CD14-positive monocyte (primary cell): ENCODE measurements around the gene RAB44. TPM values are rescaled to one million over a fixed set of nuclear protein-coding genes. Genes with fewer than 3 reads are reported as not detected.

Experiments
- DNase-seq, 3 donors: peaks; one replicate each; pipeline ENCODE4 v3.0.0-alpha.2; 2011 to 2022
- H2AFZ ChIP-seq: 2 replicates; pipeline ENCODE4 v1.6.0; 2012; ENCODE audit warnings: mild to moderate bottlenecking, low read depth, low read length, inconsistent platforms; ENCODE audit not compliant: insufficient read depth, poor library complexity, severe bottlenecking
- H3K27ac ChIP-seq, 2 donors: 1 replicate in 1 of 2; 2 replicates in 1 of 2; pipeline ENCODE4 v1.5.1; 2012 to 2013; ENCODE audit warnings: low read length in 2 of 2, control low read depth in 1 of 2, inconsistent platforms in 1 of 2, low read depth in 1 of 2, mild to moderate bottlenecking in 1 of 2
- H3K27me3 ChIP-seq, 2 donors: one replicate each; pipeline versions ENCODE4 v1.6.0 to v1.6.1; 2011 to 2013; ENCODE audit warnings: low read length in 2 of 2; ENCODE audit not compliant: control insufficient read depth in 2 of 2, insufficient read depth in 2 of 2
- H3K36me3 ChIP-seq, 2 donors: replicated peaks in 1 of 2; 1 replicate in 1 of 2; 2 replicates in 1 of 2; pipeline versions ENCODE4 v1.5.1 to v1.6.1; 2012 to 2013; ENCODE audit warnings: low read length in 2 of 2, control low read depth in 1 of 2, inconsistent platforms in 1 of 2, mild to moderate bottlenecking in 1 of 2; ENCODE audit not compliant: insufficient read depth in 2 of 2, control insufficient read depth in 1 of 2
- H3K4me1 ChIP-seq, 2 donors: 1 replicate in 1 of 2; 2 replicates in 1 of 2; pipeline versions ENCODE4 v1.5.1 to v1.6.1; 2012 to 2013; ENCODE audit warnings: low read length in 2 of 2, control low read depth in 1 of 2, inconsistent platforms in 1 of 2, mild to moderate bottlenecking in 1 of 2, moderate library complexity in 1 of 2; ENCODE audit not compliant: insufficient read depth in 2 of 2, control insufficient read depth in 1 of 2
- H3K4me2 ChIP-seq: replicated peaks from 2 replicates; pipeline ENCODE3; 2012; ENCODE audit warnings: low read length, moderate library complexity, mild to moderate bottlenecking; ENCODE audit not compliant: poor library complexity, severe bottlenecking; ENCODE audit errors: extremely low read depth
- H3K4me3 ChIP-seq, 3 experiments: fragments of 200-600 bp in 1 of 3; sonication (generic) in 1 of 3; replicated peaks in 1 of 3; 1 replicate in 2 of 3; 2 replicates in 1 of 3; pipeline ENCODE4 v1.5.1; 2011 to 2013; ENCODE audit warnings: low read length in 3 of 3, mild to moderate bottlenecking in 3 of 3, control low read depth in 2 of 3, low read depth in 2 of 3, inconsistent platforms in 1 of 3, moderate library complexity in 1 of 3
- H3K79me2 ChIP-seq: 2 replicates; pipeline ENCODE4 v1.6.0; 2012; ENCODE audit warnings: mild to moderate bottlenecking, control low read depth, inconsistent platforms, low read length, moderate library complexity; ENCODE audit not compliant: insufficient read depth
- H3K9ac ChIP-seq: 2 replicates; pipeline ENCODE4 v1.6.0; 2017; ENCODE audit warnings: low read length, mild to moderate bottlenecking; ENCODE audit not compliant: insufficient read depth, poor library complexity, severe bottlenecking
- H3K9me3 ChIP-seq, 2 donors: replicated peaks in 1 of 2; 1 replicate in 1 of 2; 2 replicates in 1 of 2; pipeline versions ENCODE4 v1.5.1 to v1.6.1; 2012 to 2013; ENCODE audit warnings: low read length in 2 of 2, control low read depth in 1 of 2; ENCODE audit not compliant: control insufficient read depth in 1 of 2, insufficient read depth in 1 of 2
- H4K20me1 ChIP-seq: 2 replicates; pipeline ENCODE4 v1.6.0; 2012; ENCODE audit warnings: mild to moderate bottlenecking, low read length, control low read depth, moderate library complexity; ENCODE audit not compliant: insufficient read depth
- H3K27ac Mint-ChIP-seq, 7 donors: one replicate each; pipeline ENCODE4 v1.8.0; 2020; ENCODE audit warnings: mild to moderate bottlenecking in 7 of 7, mixed read lengths in 7 of 7, moderate library complexity in 6 of 7, inconsistent platforms in 2 of 7
- H3K27me3 Mint-ChIP-seq, 3 donors: one replicate each; pipeline ENCODE4 v1.8.0; 2021 to 2022; ENCODE audit warnings: low read depth in 3 of 3, mild to moderate bottlenecking in 3 of 3, mixed read lengths in 3 of 3, moderate library complexity in 3 of 3, inconsistent platforms in 1 of 3
- H3K36me3 Mint-ChIP-seq, 2 donors: one replicate each; pipeline ENCODE4 v1.8.0; 2020; ENCODE audit warnings: mixed read lengths in 2 of 2, inconsistent platforms in 1 of 2, mild to moderate bottlenecking in 1 of 2
- H3K4me1 Mint-ChIP-seq: one replicate; pipeline ENCODE4 v1.8.0; 2020; ENCODE audit warnings: mild to moderate bottlenecking, mixed read lengths
- H3K4me3 Mint-ChIP-seq, 2 donors: one replicate each; pipeline ENCODE4 v1.8.0; 2020; ENCODE audit warnings: mild to moderate bottlenecking in 2 of 2, mixed read lengths in 2 of 2, moderate library complexity in 1 of 2
- H3K9me3 Mint-ChIP-seq, 7 donors: one replicate each; pipeline ENCODE4 v1.8.0; 2020 to 2022; ENCODE audit warnings: mixed read lengths in 7 of 7, mild to moderate bottlenecking in 6 of 7, moderate library complexity in 6 of 7, inconsistent platforms in 2 of 7
- WGBS: methylation state at CpG from one replicate; pipeline ENCODE4 v1.1.5; 2013; ENCODE audit warnings: missing lambda C conversion rate; ENCODE audit not compliant: insufficient coverage; 5-methylcytosine and 5-hydroxymethylcytosine counted together
- intact Hi-C, 2 donors: fragments of 100-400 bp; cut with micrococcal nuclease; formaldehyde crosslinking; loops; one replicate each; pipeline versions ENCODE4 v1.15.0 to v1.15.1; 2023
- polyA plus RNA-seq, 3 donors: library from polyadenylated mRNA; depleted of rRNA in 1 of 3; unstranded in 2 of 3; stranded (reverse) in 1 of 3; fragments of 300-500 nt in 2 of 3; fragments of >200 nt in 1 of 3; fragmentation: Illumina TruSeq in 2 of 3; gene quantifications; 1 replicate in 2 of 3; 2 replicates in 1 of 3; pipeline ENCODE4 v1.2.3, GENCODE V29; 2012 to 2021
- TF ChIP-seq, protein P1 (sequence below): fragments of 200-600 bp; IDR thresholded peaks from one replicate; pipeline ENCODE4 v1.8.0; 2022; ENCODE audit warnings: antibody characterized with exemption, mild to moderate bottlenecking

RAB44 gene
- polyA plus RNA-seq, 3 donors = 1.5 to 18.0 (median 1.9) TPM

DNA sequence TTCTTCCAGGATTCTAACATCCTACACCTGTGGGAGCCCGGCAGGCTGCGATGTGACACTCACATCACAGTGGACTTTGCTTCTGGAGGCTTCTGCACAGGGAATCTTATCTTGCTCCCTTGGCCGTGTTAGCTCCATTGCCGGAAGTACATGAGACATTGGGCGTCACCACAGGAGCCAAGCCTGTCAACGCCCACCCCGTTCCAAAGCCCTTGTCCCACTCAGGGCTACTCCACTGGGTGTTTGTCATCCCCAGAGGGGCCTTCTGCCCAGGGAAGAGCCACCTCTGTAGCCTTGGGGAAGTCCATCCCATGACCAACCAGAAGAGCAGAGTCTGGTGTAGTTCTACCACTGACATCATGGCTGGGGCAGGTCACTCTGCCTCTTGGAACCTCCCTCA lies 1.7 kb downstream of the RAB44 start:
- 64% methylated on average over 7 of the region's 7 CpGs for WGBS
- peak overlapping the region; percentile 37 to 98 (median 96) for H3K27ac Mint-ChIP-seq
- Histone ChIP-seq H3K9ac (no peak overlapping the region), H2AFZ (no peak overlapping the region), H3K4me3 (peak overlapping the region in 1 of 3 experiments; percentile 76), H3K27ac (peak overlapping the region; percentile 59 to 85), H3K4me1 (peaks cover 64 to 66% of the 10 kb centered on the region in 2 donors), H3K79me2 (peaks cover 77% of the 10 kb centered on the region), H3K4me2 (peak overlapping the region; percentile 87), H3K9me3 (no peaks in the 10 kb centered on the region), H3K27me3 (no peaks in the 10 kb centered on the region), H4K20me1 (peaks cover 4% of the 10 kb centered on the region), H3K36me3 (peaks cover 4 to 15% of the 10 kb centered on the region in 2 donors)
- H3K27me3 Mint-ChIP-seq = peaks cover 0 to 2% (median 0%) of the 10 kb centered on the region in 3 donors
- intact Hi-C loops = no loop called here
- H3K4me1 Mint-ChIP-seq = peaks cover 70% of the 10 kb centered on the region
- H3K4me3 Mint-ChIP-seq = peak overlapping the region in 1 of 2 donors; percentile 90
- TF ChIP-seq, protein P1, sequence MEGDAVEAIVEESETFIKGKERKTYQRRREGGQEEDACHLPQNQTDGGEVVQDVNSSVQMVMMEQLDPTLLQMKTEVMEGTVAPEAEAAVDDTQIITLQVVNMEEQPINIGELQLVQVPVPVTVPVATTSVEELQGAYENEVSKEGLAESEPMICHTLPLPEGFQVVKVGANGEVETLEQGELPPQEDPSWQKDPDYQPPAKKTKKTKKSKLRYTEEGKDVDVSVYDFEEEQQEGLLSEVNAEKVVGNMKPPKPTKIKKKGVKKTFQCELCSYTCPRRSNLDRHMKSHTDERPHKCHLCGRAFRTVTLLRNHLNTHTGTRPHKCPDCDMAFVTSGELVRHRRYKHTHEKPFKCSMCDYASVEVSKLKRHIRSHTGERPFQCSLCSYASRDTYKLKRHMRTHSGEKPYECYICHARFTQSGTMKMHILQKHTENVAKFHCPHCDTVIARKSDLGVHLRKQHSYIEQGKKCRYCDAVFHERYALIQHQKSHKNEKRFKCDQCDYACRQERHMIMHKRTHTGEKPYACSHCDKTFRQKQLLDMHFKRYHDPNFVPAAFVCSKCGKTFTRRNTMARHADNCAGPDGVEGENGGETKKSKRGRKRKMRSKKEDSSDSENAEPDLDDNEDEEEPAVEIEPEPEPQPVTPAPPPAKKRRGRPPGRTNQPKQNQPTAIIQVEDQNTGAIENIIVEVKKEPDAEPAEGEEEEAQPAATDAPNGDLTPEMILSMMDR = no peak
- peaks cover 14 to 23% of the 10 kb centered on the region in 2 donors for H3K36me3 Mint-ChIP-seq
- peak in 2 of 3 donors; percentile 37 to 69 for DNase-seq
- H3K9me3 Mint-ChIP-seq = peaks cover 0 to 7% (median 0%) of the 10 kb centered on the region in 7 donors

DNA sequence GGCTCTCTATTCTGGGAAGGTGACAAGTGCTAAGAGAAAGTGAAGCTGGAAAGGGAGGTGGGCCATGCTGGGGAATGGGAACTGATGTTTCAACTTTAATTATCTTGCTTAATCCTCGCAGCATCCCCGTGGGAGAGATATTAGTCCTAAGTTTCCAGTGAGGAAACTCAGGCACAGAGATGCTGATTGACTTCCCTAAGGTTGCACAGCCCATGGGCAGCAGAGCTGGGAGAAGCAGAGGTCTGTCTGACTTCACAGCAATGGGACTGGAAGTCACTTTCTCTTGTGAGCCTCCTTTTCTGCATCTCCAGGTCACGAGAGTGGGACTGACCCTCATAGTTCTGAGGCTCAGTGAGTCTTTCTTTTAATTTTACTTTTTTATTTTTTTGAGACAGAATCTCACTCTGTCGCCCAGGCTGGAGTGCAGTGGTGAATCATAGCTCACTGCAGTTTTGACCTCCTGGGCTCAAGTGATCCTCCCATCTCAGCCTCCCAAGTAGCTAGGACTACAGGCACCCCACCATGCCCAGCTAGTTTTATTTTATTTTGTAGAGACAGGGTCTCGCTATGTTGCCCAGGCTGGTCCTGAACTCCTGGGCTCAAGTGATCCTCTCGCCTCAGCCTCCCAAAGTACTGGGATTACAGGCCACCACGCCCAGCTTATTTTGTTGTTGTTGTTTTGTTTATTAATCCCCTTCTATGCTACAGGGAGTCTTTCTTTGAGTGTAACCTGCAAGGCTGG lies 2.6 kb downstream of the RAB44 start:
- Histone ChIP-seq H4K20me1 (peaks cover 4% of the 10 kb centered on the region), H3K4me1 (peaks cover 64 to 66% of the 10 kb centered on the region in 2 donors), H3K27ac (peak overlapping the region; percentile 46 to 85), H3K4me2 (peak overlapping the region; percentile 66), H3K27me3 (no peaks in the 10 kb centered on the region), H2AFZ (no peak overlapping the region), H3K79me2 (peaks cover 85% of the 10 kb centered on the region), H3K36me3 (peaks cover 5 to 23% of the 10 kb centered on the region in 2 donors), H3K4me3 (peak overlapping the region in 1 of 3 experiments; percentile 76), H3K9me3 (no peaks in the 10 kb centered on the region), H3K9ac (no peak overlapping the region)
- H3K9me3 Mint-ChIP-seq = peaks cover 0 to 7% (median 0%) of the 10 kb centered on the region in 7 donors
- TF ChIP-seq, protein P1 = no peak
- intact Hi-C loops = no loop called here
- DNase-seq = no peak
- peaks cover 19 to 30% of the 10 kb centered on the region in 2 donors for H3K36me3 Mint-ChIP-seq
- H3K27me3 Mint-ChIP-seq = peaks cover 0 to 2% (median 0%) of the 10 kb centered on the region in 3 donors
- peak overlapping the region; percentile 93 to 98 (median 97) for H3K27ac Mint-ChIP-seq
- H3K4me3 Mint-ChIP-seq = peak overlapping the region in 1 of 2 donors; percentile 63
- 0% methylated on average over 1 of the region's 7 CpGs for WGBS
- H3K4me1 Mint-ChIP-seq = peaks cover 70% of the 10 kb centered on the region
